Activated naive CD4-positive, alpha-beta T cell (primary cell): Measurements from ENCODE around the gene NKPD1.

ENCODE experiments used
- DNase-seq, 4 experiments: peaks; one replicate each; lab custom pipeline; 2025; lab: John Stamatoyannopoulos, UW

The NKPD1 gene

DNA sequence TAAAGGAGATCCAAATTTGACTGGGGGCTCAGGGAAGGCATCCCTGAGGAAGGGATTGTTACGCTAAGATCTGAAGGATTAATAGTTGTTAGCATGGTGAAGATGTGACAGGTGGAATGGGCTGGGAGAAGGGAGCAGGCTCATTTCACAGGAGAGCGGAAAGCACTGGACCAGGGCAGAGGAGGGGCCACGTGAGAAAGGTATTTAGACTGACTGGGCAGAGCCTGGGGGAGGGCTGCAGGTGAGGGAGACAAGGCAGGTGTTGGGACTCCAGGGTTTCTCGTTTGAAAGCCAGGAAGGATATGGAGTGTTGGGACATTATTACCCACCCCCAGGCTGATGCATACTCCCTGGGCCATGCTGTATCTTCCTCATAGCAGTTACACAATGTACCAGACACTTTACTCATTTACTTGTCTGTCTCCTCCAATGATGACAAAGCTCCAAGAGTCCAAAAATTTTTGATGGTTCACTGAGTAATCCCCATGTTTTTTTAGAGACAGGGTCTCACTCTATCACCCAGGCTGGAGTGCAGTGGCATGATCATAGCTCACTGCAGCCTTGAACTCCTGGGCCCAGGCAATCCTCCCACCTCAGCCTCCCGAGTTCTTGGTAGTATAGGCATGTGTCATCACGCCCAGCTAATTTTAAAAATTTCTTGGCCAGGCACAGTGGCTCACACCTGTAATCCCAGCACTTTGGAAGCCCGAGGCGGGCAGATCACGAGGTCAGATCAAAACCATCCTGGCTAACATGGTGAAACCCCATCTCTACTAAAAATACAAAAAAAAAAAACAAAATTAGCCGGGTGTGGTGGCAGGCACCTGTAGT lies 14.9 kb upstream of the NKPD1 start:
- DNase-seq: no peak

DNA sequence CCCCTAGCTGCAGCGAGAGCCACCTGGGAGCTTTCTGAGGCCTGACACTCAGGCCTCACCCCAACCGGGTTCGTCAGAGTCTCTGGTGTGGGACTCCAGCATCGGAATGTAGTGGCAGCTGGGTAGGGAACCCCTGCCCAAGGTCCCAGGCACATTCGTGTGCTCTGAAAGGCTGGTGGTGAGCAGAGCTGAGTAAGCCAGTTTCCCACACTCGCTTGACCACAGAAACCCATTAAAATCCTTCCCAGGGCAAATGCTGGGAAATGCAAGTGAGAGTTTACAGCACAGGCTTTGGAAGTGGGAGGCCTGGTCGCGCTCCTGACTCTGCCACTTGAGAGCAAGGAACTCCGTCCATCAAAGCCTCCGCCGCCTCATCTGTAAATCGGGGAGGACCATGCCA lies 13.0 kb upstream of the NKPD1 start:
- no peak for DNase-seq

DNA sequence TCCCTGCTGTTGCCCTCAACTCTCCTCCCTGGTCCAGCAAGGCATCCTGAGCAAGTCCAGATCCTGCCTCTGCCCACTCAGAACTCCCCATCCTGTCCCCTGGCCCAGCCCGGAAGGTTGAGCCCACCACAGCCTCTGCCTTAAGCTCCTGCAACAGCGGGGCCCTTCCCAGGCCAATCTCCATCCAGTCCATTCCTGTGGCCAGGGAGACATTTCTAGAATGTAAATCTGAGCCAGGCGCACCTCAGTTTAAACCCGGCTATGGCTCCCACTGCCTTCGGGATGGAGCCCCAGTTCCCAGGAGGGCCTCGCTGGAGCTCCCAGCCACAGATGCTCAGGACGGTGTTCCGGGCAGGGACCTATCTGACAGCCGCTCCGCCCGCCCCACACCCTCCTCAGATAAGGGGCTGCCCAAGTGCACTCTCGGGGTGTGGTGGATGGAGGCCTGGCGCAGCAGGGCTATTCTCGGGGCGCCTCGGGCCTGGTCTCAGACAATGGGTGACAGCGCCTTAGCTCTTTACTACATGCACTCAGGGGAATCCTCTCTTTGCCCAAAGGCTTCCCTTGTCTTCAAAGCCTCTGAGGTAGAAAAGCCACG lies 11.9 kb upstream of the NKPD1 start:
- DNase-seq: no peak

DNA sequence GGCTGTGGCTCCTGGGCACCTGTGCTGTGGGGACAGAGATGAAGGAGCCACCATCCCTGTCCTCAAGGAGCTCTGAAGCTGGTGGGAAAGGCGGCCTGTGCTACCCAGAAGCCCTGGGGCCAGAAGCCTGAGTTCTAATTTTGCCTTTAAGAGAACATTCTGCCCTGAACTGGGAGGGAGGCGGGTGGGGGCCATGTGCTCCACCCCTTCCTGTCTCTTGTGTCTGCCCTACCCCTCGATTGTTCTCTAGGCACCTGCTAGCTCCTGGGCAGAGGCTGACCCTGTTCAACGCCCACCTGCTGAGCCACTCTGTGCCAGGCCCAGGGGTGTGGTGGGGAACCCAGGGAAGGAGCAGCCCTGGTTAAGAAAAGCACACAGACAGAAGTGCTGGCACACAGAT lies 11.4 kb upstream of the NKPD1 start:
- peak in 1 of 4 experiments; percentile 14 for DNase-seq

DNA sequence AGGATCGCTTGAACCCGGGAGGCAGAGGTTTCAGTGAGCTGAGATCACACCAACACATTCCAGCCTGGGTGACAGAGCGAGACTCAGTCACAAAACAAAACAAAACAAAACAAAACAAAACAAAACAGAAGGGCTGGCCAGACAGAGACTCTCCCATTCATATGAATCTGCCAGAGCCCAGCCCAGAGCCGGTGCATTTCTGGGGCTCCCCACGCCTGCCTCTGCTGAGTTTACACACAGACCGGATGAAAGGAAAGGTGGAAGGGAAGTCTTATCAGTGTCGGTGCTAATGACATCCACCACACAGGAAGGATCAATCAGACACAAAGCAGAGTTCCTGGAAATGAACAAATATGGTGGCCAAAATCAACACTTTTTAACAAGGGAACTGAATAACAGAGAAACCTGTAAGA lies 10.4 kb upstream of the NKPD1 start:
- peak in 1 of 4 experiments; percentile 11 for DNase-seq

DNA sequence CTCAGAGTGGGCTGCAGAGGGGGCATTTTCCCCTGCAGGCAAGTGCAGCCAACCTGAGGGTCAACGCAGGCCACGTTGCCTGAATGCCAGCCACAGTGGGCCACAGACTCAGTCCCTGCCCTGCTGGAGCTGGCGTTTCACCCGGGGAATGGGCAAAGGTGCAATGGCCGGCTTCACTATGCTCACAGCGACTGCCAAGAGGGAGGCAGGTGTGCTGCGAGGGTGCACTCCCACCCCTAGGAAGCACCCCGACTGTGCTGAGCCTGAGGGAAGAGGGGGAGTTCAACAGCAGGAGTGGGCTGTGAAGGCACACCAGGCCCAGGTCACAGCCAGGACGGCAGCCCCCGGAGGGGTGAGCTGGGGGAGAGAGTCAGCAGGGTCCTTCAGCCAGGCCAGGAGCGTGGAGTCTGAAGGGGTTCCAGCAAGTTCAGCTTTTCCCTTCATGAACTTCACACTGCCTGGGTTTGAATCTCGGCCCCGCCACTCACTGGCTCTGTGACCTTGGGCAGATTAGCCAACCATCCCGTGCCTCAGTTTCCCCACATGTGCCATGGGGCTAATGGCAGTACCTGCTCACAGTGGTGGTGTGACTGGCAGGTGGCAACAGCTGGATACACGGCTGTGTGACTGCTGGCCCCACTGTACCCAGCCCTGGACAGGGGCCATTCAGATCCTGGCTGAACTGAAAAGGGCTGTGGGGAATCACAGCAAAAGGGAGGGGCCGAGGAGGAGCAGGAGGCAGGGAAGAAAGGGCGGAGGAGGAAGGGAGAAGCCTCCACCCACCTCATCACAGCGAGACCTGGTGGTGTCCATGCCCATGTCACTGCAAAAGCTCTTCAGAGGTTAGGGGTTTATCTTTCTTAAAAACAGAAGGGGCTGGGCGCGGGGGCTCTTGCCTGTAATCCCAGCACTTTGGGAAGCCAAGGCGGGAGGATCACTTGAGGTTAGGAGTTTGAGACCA lies 9.6 kb upstream of the NKPD1 start:
- no peak for DNase-seq

DNA sequence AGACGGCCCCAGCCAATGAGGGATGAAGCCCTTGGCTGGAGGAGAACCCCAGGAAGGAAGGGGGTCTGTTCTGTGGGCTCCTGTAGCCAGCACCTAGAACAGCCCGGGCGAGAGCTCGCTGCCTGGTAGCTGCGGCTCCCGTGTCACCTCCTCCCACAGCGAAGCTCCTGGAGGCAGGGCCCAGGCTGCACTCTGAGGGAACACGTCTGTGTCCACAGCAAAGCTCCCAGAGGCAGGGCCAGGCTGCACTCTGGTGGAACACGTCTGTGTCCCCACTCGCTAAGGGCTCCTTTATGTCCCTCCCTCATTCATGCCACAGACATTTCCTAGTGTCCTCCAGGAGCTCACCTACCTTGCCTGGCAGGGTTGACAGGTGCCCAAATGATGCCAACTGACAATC lies 8.8 kb upstream of the NKPD1 start:
- DNase-seq: no peak

DNA sequence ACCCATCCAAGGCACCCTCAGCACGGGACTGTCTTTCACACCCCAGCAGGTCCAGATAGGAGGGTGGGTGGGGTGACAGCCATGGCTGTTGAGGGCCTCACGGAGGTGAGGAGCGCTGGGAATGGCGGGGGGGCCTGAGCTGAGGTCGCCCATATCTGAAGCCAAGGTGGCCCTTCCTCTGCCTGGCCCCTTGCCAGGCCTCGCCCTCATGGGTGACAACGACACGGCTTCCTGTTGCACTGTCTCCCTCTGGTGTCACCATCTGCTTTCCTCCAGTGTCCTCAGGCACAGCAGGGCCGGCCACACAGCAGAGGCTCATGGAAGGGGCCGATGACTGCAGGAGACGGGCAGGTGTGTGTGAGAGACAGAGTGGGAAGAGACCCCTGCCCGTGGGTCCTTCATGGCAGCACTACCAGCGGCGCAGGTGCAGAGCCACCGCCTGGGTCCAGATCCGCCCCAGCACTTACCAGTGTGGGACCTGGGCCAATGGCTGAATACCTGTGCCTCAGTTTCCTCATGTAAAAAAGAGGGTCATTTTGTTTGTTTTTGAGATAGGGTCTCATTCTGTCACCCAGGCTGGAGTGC lies 8.1 kb upstream of the NKPD1 start:
- DNase-seq: no peak

DNA sequence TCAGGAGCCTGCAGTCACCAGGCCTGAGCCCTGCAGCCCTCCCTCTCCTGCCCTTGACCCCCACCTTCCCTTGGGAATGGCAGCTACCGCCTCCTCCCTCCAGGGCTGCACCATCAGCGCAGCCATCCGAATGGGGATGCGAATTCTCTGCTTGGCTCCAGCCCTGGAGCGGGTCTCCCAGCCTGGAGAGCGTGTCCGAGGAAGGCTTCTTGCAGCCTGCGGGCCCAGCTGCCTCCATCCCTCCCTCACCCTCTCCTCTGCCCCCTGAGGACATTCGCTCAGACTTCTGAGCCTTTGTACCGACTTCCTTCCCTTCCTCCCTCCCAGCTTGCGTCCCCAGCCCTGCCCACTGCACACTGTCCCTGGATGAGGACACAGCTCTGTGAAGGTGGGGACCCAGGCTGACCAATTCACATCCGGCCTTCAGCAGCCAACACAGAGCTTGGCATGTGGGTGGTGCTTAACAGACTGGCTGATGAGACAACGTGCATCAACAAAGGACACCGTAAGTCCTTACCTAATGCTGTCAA lies 6.0 kb upstream of the NKPD1 start:
- DNase-seq: no peak

DNA sequence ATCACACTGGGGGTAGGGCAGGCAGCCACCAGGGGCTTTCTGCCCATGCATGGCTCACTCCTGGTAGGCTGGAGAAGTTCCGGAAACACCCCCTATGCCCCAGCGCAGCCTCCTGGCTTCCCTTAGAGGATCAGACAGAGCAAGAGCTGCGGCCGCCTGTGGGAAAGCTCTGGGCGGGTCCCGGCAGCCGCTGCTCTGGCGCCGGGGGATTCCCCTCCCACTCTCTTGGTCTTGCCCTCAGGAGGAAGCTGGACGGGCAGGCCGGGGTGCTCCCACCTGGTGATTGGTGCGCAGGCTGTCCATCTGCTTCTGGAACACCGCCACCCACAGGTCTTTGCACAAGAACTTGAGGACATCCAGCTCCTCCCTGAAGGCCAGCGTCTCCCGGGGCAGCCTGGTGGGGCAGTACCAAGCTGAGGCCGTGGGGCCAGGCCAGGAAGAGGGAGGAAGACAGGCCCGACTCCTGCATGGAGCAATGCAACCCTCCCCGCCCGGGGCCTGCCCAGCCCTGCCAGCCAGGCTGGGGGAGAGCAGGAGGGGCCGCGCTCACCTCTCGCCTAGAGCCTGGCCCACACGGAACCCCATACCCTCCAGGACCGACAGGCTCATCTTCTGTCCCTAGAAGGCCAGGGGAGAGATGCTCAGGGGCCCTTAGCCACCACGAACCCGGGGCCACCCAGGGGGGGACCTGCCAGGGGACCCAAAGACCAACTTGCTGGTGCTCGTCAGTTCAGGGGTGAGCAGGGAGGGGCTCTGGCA lies 4.0 kb upstream of the NKPD1 start:
- DNase-seq: no peak

DNA sequence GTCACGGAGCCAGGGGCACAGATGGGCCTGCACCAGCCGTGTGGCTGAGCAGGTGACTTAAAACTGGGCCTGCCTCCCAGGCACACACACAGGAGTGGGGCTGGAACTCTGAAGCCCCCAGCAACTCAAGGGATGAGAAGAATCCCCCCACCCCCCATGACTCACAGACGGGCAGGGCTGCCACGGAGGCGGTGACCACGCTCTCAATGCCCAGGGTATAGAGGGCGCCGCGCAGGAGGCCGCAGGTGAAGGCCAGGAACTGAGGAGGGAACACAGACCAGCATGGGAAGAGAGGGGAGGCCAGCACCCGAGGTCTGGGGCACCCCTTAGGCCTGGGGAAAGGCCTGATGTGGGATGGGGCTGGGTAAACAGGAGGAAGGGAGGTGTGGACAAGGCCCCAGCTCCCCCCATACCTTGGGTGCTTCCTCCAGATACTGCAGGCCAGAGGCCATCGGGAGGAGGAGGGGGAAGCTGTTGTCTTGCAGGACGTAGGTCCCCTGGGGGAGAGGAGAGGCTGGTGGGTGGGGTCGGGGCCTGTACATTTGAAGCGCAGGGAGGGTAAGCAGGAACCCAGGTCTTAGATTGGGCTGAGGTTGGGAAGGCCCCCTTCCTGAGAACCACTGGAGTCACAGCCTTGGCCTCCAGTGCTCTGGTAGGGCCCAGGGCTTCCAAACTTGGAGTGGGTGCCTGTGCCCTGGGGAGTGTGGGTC lies 3.1 kb upstream of the NKPD1 start:
- no peak for DNase-seq

DNA sequence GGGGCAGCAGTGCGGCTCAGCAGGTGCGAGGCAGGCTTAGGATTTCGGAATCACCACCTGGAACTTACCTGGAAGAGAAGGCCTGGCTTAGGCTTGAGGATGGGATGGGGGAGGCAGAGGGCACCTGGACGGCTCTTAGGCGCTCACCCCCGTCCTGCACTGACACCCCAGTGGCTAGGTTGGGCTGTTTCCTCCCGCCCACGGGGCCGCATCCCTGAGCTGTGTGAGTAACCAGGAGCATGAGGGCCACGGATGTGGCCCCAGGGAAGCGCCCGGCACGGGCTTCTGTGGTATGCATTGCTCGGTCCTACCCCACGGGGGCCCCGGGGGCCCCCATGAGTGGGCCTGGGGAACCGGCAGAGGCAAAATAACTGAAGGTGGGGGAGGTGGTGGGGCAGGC lies 2.4 kb upstream of the NKPD1 start:
- no peak for DNase-seq

DNA sequence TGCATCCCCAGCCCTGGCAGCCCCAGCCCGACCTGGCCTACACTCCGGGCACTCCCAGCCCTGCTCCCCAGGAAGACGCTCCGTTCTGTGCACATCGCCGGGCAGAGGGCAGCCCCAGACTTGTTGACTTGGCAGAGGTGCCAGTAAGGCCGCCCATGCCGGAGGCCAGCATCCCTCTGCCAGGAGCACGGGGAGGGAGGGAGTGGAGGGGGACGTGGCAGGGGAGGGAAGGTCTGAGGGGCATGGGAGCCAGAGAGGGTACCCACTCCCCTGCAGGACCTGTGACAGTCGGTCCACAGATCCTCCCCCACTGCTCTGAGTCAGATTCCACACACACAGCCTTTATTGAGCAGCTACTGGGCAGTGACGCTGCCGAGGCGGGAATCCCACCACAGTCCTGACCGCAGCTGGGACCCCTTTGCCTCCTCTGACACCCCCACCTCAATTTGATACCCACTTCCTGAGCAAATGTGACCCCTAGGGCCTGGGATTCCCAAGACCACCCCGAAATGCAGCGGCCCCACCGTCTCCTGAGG lies 1.9 kb upstream of the NKPD1 start:
- no peak for DNase-seq

DNA sequence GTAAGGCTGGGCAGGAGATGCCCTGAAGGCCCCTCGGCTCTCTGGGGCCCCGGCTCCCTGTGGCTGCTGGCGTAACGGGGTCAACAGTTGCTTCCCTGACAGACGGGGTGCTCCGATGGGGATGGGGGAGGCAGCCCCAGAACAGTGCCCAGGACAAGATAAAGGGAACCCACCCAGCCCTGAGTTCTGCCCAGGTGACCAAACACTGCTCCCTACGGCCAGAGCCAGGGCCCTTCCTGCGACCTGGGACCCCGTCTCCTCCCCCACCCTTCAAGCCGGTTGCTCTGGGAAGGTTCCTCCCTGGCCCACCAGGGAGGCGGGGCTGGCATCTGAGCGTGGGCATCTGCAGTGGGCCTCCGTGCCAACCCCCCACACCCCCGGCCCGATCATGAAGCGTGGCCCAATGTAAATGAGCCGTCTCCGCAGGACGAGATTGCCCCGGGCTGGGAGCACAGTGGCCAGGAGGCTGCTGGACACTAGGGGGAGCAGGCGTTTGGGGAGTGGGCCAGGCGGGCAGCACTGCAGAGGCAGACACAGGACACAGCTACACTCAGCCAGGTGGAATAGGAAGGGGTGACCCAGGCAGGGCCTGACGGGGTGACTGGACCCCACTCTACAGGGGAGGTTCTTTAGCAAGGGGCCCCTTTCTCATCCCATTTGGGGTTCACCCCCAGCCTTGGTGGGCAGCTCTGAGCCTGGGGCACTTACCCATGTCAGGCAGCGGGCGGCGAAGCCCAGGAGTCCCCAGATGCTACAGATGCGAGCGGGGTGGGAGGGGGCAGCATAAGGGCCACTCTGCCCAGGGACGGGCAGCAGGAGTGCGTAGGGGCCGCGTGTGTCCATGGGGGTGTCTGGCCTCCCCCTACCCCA lies 1.2 kb upstream of the NKPD1 start:
- DNase-seq: no peak

DNA sequence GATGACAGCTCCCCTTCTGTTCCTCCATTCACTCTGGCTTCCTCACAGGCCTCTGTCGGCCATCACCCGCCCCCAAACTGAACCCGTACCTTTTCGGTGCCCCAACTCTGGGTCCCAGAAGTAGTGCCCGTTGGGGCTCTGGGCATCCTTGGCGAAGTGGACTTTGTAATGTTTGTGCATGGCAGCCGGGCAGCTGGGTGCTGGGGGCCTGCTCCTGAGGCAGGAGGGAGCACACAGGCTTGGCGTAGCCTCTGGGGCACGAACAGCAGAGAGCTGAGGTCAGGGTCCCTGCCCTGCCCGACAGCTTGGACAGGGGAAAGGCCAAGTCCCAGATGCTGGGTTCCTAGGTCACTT lies 834 bp downstream of the NKPD1 start:
- no peak for DNase-seq

DNA sequence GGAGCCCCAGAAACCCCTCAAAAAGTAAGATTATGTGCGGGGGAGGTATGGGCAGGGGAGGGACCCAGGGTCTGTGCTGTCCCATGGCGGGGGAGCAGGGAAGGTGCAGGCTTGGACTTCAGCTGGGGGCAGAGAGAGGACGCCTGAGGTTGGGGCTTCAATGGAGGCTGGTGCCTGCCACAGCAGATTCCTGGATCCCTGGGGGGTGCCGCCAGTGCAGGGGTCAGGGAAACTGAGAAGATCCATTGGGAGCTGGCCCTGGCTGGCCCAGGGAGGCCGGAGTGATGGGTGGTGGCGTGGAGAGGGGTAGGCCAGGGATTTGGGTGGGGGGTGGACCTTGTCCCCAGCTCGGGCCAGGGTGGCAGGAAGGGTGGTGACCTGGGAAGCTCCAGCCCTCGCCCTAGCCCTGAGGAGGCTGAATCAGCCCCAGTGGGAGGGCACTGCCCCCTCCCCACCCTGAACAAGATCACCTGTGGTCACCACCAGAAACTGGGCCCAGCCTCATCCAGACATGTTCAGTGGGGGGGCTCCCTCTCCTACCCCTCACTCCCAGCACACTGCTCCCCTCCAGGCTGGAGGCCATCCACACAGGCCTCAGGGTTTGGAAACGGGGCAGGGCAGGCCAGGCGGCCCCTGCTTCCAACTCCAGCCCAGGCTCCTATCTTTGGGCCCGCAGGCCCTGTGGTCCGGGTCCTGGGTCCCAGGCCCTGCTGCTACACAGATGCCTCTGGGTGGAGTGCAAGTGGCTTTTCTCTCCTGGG lies 1.4 kb downstream of the NKPD1 start:
- DNase-seq: no peak

DNA sequence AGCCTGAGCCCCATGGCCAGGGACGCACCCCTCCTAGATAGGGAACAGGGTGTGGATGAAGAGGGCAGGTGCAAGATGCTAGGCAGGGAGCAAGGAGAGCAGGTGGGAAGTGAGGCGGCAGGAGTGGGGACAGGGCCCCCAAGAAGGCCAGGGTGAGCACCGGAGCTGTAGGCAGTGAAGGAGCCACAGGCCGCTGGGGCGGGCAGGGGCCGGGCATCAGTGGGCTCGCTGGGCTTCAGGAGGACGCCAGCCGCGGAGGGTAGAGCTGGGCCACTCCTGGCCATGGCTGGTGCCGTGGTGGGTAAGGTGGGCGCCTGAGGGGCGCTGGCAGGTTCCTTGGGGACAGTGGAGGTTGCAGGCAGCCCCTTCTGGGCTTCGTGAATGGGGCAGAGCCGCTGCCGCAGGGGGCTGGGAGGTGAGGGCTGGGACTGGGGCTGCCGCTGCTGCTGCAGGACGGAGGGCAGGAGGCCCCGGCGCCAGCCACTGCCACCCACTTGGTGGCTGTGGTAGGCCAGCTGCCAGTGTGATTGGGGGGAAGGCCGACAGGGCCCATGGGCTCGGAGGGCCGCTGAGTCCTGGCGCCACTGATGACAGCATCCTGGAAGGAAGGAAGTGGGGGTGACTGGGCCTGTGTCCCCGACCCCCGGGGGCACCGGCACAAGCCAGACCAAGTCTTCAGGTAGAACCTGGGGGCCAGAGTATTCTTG lies 2.1 kb downstream of the NKPD1 start:
- DNase-seq: no peak

DNA sequence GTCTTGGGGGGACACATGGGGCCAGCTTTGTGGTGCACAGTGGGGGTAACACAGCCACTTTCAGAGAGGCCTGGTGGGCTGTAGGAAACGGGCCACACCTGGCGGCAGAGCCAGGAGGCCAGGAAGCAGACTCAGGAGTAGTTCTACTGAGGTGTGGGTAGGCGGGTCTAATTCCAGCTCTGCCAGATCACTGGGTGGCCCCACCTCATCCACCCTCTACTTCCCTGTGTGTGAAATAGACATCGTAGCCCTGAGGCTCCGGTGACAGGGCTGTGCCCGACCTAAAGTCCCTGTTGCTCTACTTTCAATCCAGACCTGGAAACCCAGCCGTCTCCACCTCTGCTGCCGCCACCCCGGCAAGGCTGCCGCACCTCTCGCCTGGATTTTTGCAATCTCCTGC lies 4.0 kb downstream of the NKPD1 start:
- no peak for DNase-seq
